Body of pancreas (tissue), 4 donors: ENCODE data around the gene ENTREP3.

ENCODE experiments used
- CTCF ChIP-seq, 7 experiments: fragments of 450-650 bp in 4 of 7; fragments of 200-600 bp in 3 of 7; sonication (generic) in 3 of 7; IDR thresholded peaks; one replicate each; pipeline ENCODE4 v1.5.1; 2016 to 2019; ENCODE audit warnings: antibody characterized with exemption in 7 of 7
- POLR2A ChIP-seq, 3 donors: fragments of 450-650 bp; IDR thresholded peaks; one replicate each; pipeline ENCODE4 v1.6.1; 2016; ENCODE audit warnings: antibody characterized with exemption in 3 of 3, mild to moderate bottlenecking in 2 of 3

GRCh38 chr1:155254228-155254713 lies 1.0 kb downstream of the ENTREP3 start:
- TF ChIP-seq POLR2A (IDR thresholded peaks at IDR 0.05) (no peak), CTCF (IDR thresholded peaks at IDR 0.05) (no peak)
